Heart left ventricle (tissue), 16 donors: ENCODE measurements around the gene P3H3. TPM values are rescaled to one million over a fixed set of nuclear protein-coding genes. Genes with fewer than 3 reads are reported as not detected.

Source experiments
- ATAC-seq, 4 donors: fragments of 200-7000 bp; cut with Tn5 transposase; one replicate each; pipeline ENCODE4 v1.9.1; 2020 to 2022; ENCODE audit warnings: moderate library complexity in 4 of 4, mild to moderate bottlenecking in 3 of 4, moderate number of reproducible peaks in 1 of 4
- DNase-seq, 5 donors: peaks; one replicate each; pipeline ENCODE4 v3.0.0-alpha.2; 2020
- H3K27ac ChIP-seq, 12 donors: fragments of 200-600 bp; sonication (generic) in 4 of 12; one replicate each; pipeline versions ENCODE4 v1.5.0 to v1.8.0; 2016 to 2022; ENCODE audit warnings: mild to moderate bottlenecking in 2 of 12
- H3K27me3 ChIP-seq, 9 donors: fragments of 200-600 bp; sonication (generic) in 2 of 9; one replicate each; pipeline versions ENCODE4 v1.5.1 to v1.8.0; 2016 to 2022; ENCODE audit warnings: mild to moderate bottlenecking in 3 of 9
- H3K36me3 ChIP-seq, 9 donors: fragments of 200-600 bp; sonication (generic) in 2 of 9; one replicate each; pipeline versions ENCODE4 v1.5.0 to v1.8.0; 2018 to 2022; ENCODE audit warnings: mild to moderate bottlenecking in 2 of 9
- H3K4me1 ChIP-seq, 12 donors: fragments of 200-600 bp; sonication (generic) in 4 of 12; one replicate each; pipeline versions ENCODE4 v1.5.0 to v1.8.0; 2016 to 2022; ENCODE audit warnings: mild to moderate bottlenecking in 3 of 12
- H3K4me3 ChIP-seq, 12 donors: fragments of 200-600 bp; sonication (generic) in 4 of 12; one replicate each; pipeline versions ENCODE4 v1.5.0 to v1.8.0; 2017 to 2022; ENCODE audit warnings: mild to moderate bottlenecking in 9 of 12, moderate library complexity in 4 of 12
- H3K9me3 ChIP-seq, 12 donors: fragments of 200-600 bp; sonication (generic) in 4 of 12; one replicate each; pipeline versions ENCODE4 v1.5.0 to v1.8.0; 2016 to 2022; ENCODE audit warnings: mild to moderate bottlenecking in 1 of 12
- CTCF ChIP-seq, 12 donors: fragments of 200-600 bp; sonication (generic) in 4 of 12; IDR thresholded peaks; one replicate each; pipeline versions ENCODE4 v1.5.0 to v1.8.0; 2018 to 2022; ENCODE audit warnings: antibody characterized with exemption in 12 of 12, mild to moderate bottlenecking in 5 of 12
- POLR2A ChIP-seq, 2 donors: fragments of 450-650 bp; IDR thresholded peaks; one replicate each; pipeline ENCODE4 v1.6.1; 2017; ENCODE audit warnings: antibody characterized with exemption in 2 of 2, mild to moderate bottlenecking in 2 of 2, moderate library complexity in 2 of 2
- WGBS, 4 donors: extraction: QIAGEN DNeasy Blood & Tissue Kit in 2 of 4; methylation state at CpG; one replicate each; pipeline versions ENCODE4 v1.1.5 to v1.1.7; 2013 to 2018; 5-methylcytosine and 5-hydroxymethylcytosine counted together
- intact Hi-C, 10 donors: fragments of 100-400 bp; cut with DNase I; formaldehyde crosslinking; loops; one replicate each; pipeline versions ENCODE4 v1.11.1 to v1.14.2; 2022
- polyA plus RNA-seq, 2 donors: library from polyadenylated mRNA; stranded (reverse); fragments of 200-250 nt; gene quantifications; one replicate each; pipeline ENCODE4 v1.2.3, GENCODE V29; 2013
- total RNA-seq, 9 donors: library from RNA; depleted of rRNA in 2 of 9; stranded (reverse); fragments of >200 nt in 2 of 9; fragmentation: NEBNext Ultra II Directional in 3 of 9; extraction: Animal tissue kit (Norgen Biotek cat#: 25700) in 3 of 9; gene quantifications; one replicate each; pipeline versions ENCODE4 v1.1.0 to v1.2.4, GENCODE V29; 2016 to 2023
- donor health status: ischemic (EF 13 %, LVEDD 7.1; RV severe dilation, severe dysfunction).
- donor health status: healthy with polysubstance abuse.
- donor health status: DM: no; HTN: yes; CAD: no.
- donor health status: DM: no; HTN: no; CAD: no.
- donor health status: ischemic (EF 25% LVEDD 6.9; RV normal size, moderate dysfunction).
- donor health status: ischemic (EF 25% LVEDD 5.7; RV mildly dilated, moderate dysfunction).
- donor health status: healthy.
- donor health status: DM: yes; HTN: yes; CAD: no.
- donor health status: ischemic (EF 35%, LVEDD 5.7; RV mildly dilated, moderate dysfunction).
- donor health status: nonischemic (EF 11% LVEDD 7.7; RV severe dilation, severe dysfunction).
- donor health status: DM: yes; HTN: yes; CAD: no.
- donor health status: PGD.
- donor health status: ischemic (EF 29% LVEDD 5.4; RV normal size, mild dysfunction).
- donor health status: nonischemic (EF 23%, LVEDD 6.1; RV moderate dilation, normal function).

Gene P3H3
- total and polyA plus RNA-seq, 11 donors = 4.2 to 29.9 (median 16.6) TPM

GRCh38 chr12:6838854-6839253, 10.6 kb downstream of the P3H3 start:
- intact Hi-C loops = no loop called here
- Histone ChIP-seq H3K4me3 (no peak overlapping the region), H3K27me3 (no peaks in the 10 kb centered on the region), H3K27ac (no peak overlapping the region), H3K4me1 (peaks cover 0 to 34% (median 12%) of the 10 kb centered on the region in 12 donors), H3K9me3 (no peaks in the 10 kb centered on the region), H3K36me3 (peaks cover 0 to 78% (median 37%) of the 10 kb centered on the region in 9 donors)
- TF ChIP-seq POLR2A (IDR thresholded peaks at IDR 0.05) (no peak), CTCF (IDR thresholded peaks at IDR 0.05) (no peak)
- ATAC-seq (no peak), DNase-seq (no peak)
- WGBS, 4 donors = 92 to 94% (median 93%) methylated on average over 11 to 16 of the region's 16 CpGs

- WGBS, 4 donors = 72 to 84% (median 81%) methylated on average over 10 of the region's 10 CpGs
- Histone ChIP-seq H3K4me1 (peaks cover 0 to 30% (median 11%) of the 10 kb centered on the region in 12 donors), H3K27ac (peak overlapping the region in 3 of 12 donors; percentile 46 to 65 (median 47)), H3K4me3 (no peak overlapping the region), H3K9me3 (no peaks in the 10 kb centered on the region), H3K36me3 (peaks cover 0 to 77% (median 42%) of the 10 kb centered on the region in 9 donors), H3K27me3 (no peaks in the 10 kb centered on the region)
- TF ChIP-seq CTCF (IDR thresholded peaks at IDR 0.05) = no peak
- no peak for TF ChIP-seq POLR2A (IDR thresholded peaks at IDR 0.05)
- intact Hi-C loops = no loop called here
- ATAC-seq (peak in 1 of 4 donors; percentile 1), DNase-seq (no peak)
Measured at GRCh38 chr12:6839482-6840201, 11.4 kb downstream of the P3H3 start.

GRCh38 chr12:6840330-6840729, 12.1 kb downstream of the P3H3 start:
- Histone ChIP-seq H3K36me3 (peaks cover 0 to 78% (median 48%) of the 10 kb centered on the region in 9 donors), H3K27me3 (no peaks in the 10 kb centered on the region), H3K4me3 (no peak overlapping the region), H3K9me3 (no peaks in the 10 kb centered on the region), H3K4me1 (peaks cover 0 to 26% (median 7%) of the 10 kb centered on the region in 12 donors), H3K27ac (peak overlapping the region in 5 of 12 donors; percentile 31 to 65 (median 47))
- WGBS, 4 donors = 18 to 59% (median 37%) methylated on average over 1 of the region's 1 CpG
- intact Hi-C loops = no loop called here
- peak in 1 of 5 donors; percentile 36 for DNase-seq
- TF ChIP-seq CTCF (IDR thresholded peaks at IDR 0.05) (no peak), POLR2A (IDR thresholded peaks at IDR 0.05) (no peak)
- peak in 3 of 4 donors; percentile 1 to 3 (median 1) for ATAC-seq

- ATAC-seq (peak; percentile 69 to 86 (median 74)), DNase-seq (peak; percentile 62 to 77 (median 73))
- intact Hi-C loops = no loop called here
- H3K9me3 ChIP-seq = no peaks in the 10 kb centered on the region
- TF ChIP-seq CTCF (IDR thresholded peaks at IDR 0.05) (no peak), POLR2A (IDR thresholded peaks at IDR 0.05) (no peak)
- no peak within 1 kb of the TSS for H3K4me3 ChIP-seq
- peaks cover 0 to 20% (median 3%) of the 10 kb centered on the region in 12 donors for H3K4me1 ChIP-seq
- H3K27me3 ChIP-seq = no peaks in the 10 kb centered on the region
- 46 to 61% (median 49%) methylated on average over 19 to 24 of the region's 24 CpGs for WGBS, 4 donors
- H3K36me3 ChIP-seq = peaks cover 0 to 83% (median 54%) of the 10 kb centered on the region in 9 donors
- peak within 1 kb of the TSS in 8 of 12 donors; percentile 31 to 74 (median 50) for H3K27ac ChIP-seq
Measured at GRCh38 chr12:6840761-6841515, 12.7 kb downstream of the P3H3 start, which contains the start of gene GNB3. Gene GNB3, plus strand, starts transcription at chr12:6840925. Its CDS starts 363 bp downstream, at chr12:6841288.
